Kidney epithelial cell (primary cell): ENCODE data around the gene PTPN18. TPM values are rescaled to one million over a fixed set of nuclear protein-coding genes. Genes with fewer than 3 reads are reported as not detected.

ENCODE experiments used
- DNase-seq: peaks from one replicate; pipeline ENCODE4 v3.0.0-alpha.2; 2010; ENCODE audit warnings: low read depth
- H3K27me3 ChIP-seq: 2 replicates; pipeline ENCODE4 v1.6.0; 2011; ENCODE audit warnings: low read length; ENCODE audit not compliant: control insufficient read depth, insufficient read depth
- H3K36me3 ChIP-seq: 2 replicates; pipeline ENCODE4 v1.5.1; 2011; ENCODE audit warnings: low read length; ENCODE audit not compliant: control insufficient read depth, insufficient read depth
- H3K4me3 ChIP-seq: 2 replicates; pipeline ENCODE4 v1.5.1; 2011; ENCODE audit warnings: low read depth, mild to moderate bottlenecking, control low read depth, low read length
- CTCF ChIP-seq: IDR thresholded peaks from 2 replicates; pipeline ENCODE4 v1.5.1; 2011; ENCODE audit warnings: mild to moderate bottlenecking, moderate library complexity, low read length, control low read depth, inconsistent platforms; ENCODE audit not compliant: insufficient read depth, poor library complexity, severe bottlenecking
- total RNA-seq: library from RNA; depleted of rRNA; stranded (reverse); fragments of >200 nt; gene quantifications from 2 replicates; pipeline ENCODE4 v1.2.3, GENCODE V29; 2015

PTPN18 gene
- total RNA-seq, 1 donor from 2014 or later = 15.9 TPM

GRCh38 chr2:130385709-130386108 is 29.9 kb downstream of the PTPN18 start:
- Histone ChIP-seq H3K36me3 (no peaks in the 10 kb centered on the region), H3K27me3 (no peaks in the 10 kb centered on the region), H3K4me3 (no peak overlapping the region)
- DNase-seq = no peak
- TF ChIP-seq CTCF = no peak

- Histone ChIP-seq H3K4me3 (no peak overlapping the region), H3K36me3 (no peaks in the 10 kb centered on the region), H3K27me3 (no peaks in the 10 kb centered on the region)
- TF ChIP-seq CTCF = no peak
- no peak for DNase-seq
Measured at GRCh38 chr2:130387071-130387400, 31.2 kb downstream of the PTPN18 start.

GRCh38 chr2:130387804-130388203 is 31.9 kb downstream of the PTPN18 start:
- no peak for DNase-seq
- H3K36me3 ChIP-seq = no peaks in the 10 kb centered on the region
- H3K27me3 ChIP-seq = no peaks in the 10 kb centered on the region
- no peak for TF ChIP-seq CTCF
- H3K4me3 ChIP-seq = no peak overlapping the region

GRCh38 chr2:130388221-130388907 is 32.5 kb downstream of the PTPN18 start:
- H3K27me3 ChIP-seq = no peaks in the 10 kb centered on the region
- H3K36me3 ChIP-seq = no peaks in the 10 kb centered on the region
- TF ChIP-seq CTCF = no peak
- no peak for DNase-seq
- no peak overlapping the region for H3K4me3 ChIP-seq

GRCh38 chr2:130389358-130389757 is 33.5 kb downstream of the PTPN18 start:
- no peaks in the 10 kb centered on the region for H3K36me3 ChIP-seq
- DNase-seq = no peak
- TF ChIP-seq CTCF = no peak

GRCh38 chr2:130389783-130390182 is 33.9 kb downstream of the PTPN18 start:
- TF ChIP-seq CTCF = no peak
- Histone ChIP-seq H3K27me3 (no peaks in the 10 kb centered on the region), H3K36me3 (no peaks in the 10 kb centered on the region), H3K4me3 (no peak overlapping the region)
- no peak for DNase-seq

More at GRCh38 chr2:130389358-130389757, 33.5 kb downstream of the PTPN18 start:
- H3K4me3 ChIP-seq = no peak overlapping the region
- H3K27me3 ChIP-seq = no peaks in the 10 kb centered on the region
